Measurements from ENCODE around the gene MADD. TPM values are rescaled to one million over a fixed set of nuclear protein-coding genes. Genes with fewer than 3 reads are reported as not detected.

The MADD gene
- total RNA-seq, 1 experiment from 2014 or later: 132 TPM

DNA sequence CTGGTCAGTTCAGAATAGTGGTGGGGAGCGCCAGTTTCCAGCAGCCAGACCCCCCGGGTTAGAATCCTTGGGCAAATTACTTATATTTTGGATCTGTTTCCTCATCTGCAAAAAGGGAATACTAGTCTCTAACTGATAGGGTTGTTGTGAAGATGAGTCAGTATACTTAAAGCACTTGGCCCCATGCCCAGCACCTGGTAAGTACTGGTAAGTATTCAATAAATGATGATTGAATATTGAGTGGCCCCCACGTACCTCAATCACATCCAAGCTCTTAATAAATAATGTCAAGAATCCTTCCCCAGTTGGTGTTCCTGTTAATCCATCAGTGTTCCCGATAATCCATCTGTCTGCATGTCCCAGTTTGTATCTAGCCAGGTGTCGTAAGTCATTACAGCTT lies 33.5 kb upstream of the MADD start:
- H3K4me3 ChIP-seq (ENCODE audit: low read depth, low read length, poor library complexity, severe bottlenecking): no peak overlapping the region
- ChIA-PET CTCF (interaction anchor here (0.6 to 0.9 kb wide), 2 partner anchors 12 to 160 kb away, joined by 5 to 6 read pairs; partner anchors contain the start of gene ACP2), POLR2A (ENCODE audit: low non-redundant PET) (interaction anchor here (0.6 to 0.7 kb wide), 4 partner anchors 20 to 345 kb away, joined by 3 to 10 read pairs (median 6); no protein-coding TSS in a partner anchor)
- peak overlapping the region; percentile 47 for H3K27ac ChIP-seq (ENCODE audit: low read depth, low read length, poor library complexity, severe bottlenecking)
- H3K27me3 ChIP-seq (replicated peaks; ENCODE audit: insufficient read depth, low read depth, low read length, poor library complexity): no peaks in the 10 kb centered on the region
- TF ChIP-seq, protein P1, sequence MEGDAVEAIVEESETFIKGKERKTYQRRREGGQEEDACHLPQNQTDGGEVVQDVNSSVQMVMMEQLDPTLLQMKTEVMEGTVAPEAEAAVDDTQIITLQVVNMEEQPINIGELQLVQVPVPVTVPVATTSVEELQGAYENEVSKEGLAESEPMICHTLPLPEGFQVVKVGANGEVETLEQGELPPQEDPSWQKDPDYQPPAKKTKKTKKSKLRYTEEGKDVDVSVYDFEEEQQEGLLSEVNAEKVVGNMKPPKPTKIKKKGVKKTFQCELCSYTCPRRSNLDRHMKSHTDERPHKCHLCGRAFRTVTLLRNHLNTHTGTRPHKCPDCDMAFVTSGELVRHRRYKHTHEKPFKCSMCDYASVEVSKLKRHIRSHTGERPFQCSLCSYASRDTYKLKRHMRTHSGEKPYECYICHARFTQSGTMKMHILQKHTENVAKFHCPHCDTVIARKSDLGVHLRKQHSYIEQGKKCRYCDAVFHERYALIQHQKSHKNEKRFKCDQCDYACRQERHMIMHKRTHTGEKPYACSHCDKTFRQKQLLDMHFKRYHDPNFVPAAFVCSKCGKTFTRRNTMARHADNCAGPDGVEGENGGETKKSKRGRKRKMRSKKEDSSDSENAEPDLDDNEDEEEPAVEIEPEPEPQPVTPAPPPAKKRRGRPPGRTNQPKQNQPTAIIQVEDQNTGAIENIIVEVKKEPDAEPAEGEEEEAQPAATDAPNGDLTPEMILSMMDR (conservative IDR thresholded peaks at IDR 0.05; ENCODE audit: low read depth, low read length): no peak
- TF ChIP-seq EZH2 (IDR thresholded peaks at IDR 0.05; ENCODE audit: borderline replicate concordance, low read depth, low read length, poor library complexity, severe bottlenecking): no peak
- peaks cover 14% of the 10 kb centered on the region for H3K4me1 ChIP-seq (ENCODE audit: insufficient read depth, low read length, poor library complexity, severe bottlenecking)
- intact Hi-C loops (cut with micrococcal nuclease; ENCODE audit: unreplicated experiment): no loop called here
- DNase-seq (ENCODE audit: low spot score): peak; percentile 84
- H3K36me3 ChIP-seq (ENCODE audit: insufficient read depth, low read length, poor library complexity, severe bottlenecking): peaks cover 48% of the 10 kb centered on the region
- no peaks in the 10 kb centered on the region for H3K9me3 ChIP-seq (ENCODE audit: low read depth, low read length, poor library complexity, severe bottlenecking)
- TSS peak; percentile 19 for BruUV-seq (replicated peaks)

DNA sequence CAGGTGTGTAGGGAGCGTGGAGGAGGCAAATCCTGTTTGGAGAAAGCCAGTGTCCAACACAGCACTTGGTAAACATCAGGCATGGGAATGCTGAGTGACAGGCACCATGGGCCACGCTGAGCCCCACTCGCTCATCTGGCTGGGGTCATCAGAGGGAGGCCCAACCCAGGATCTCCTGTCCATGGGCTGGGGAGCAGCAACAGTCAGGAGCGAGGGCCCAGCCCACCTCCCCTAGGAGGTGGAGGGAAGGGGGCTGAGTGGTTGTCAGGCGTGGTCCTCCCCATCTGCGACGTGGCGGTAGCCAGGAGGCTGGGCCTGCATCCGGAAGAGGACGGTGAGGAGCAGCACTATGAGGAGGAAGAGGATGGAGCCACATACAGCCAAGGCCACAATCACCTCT lies 30.1 kb upstream of the MADD start:
- no peak for DNase-seq (ENCODE audit: low spot score)
- H3K4me1 ChIP-seq (ENCODE audit: insufficient read depth, low read length, poor library complexity, severe bottlenecking): peaks cover 14% of the 10 kb centered on the region
- no peak overlapping the region for H3K4me3 ChIP-seq (ENCODE audit: low read depth, low read length, poor library complexity, severe bottlenecking)
- no TSS peak for BruUV-seq (replicated peaks)
- no peaks in the 10 kb centered on the region for H3K27me3 ChIP-seq (replicated peaks; ENCODE audit: insufficient read depth, low read depth, low read length, poor library complexity)
- no peak for TF ChIP-seq EZH2 (IDR thresholded peaks at IDR 0.05; ENCODE audit: borderline replicate concordance, low read depth, low read length, poor library complexity, severe bottlenecking)
- TF ChIP-seq, protein P1 (conservative IDR thresholded peaks at IDR 0.05; ENCODE audit: low read depth, low read length): no peak
- H3K36me3 ChIP-seq (ENCODE audit: insufficient read depth, low read length, poor library complexity, severe bottlenecking): peaks cover 74% of the 10 kb centered on the region
- ChIA-PET CTCF (interaction anchor here (0.7 kb wide), 1 partner anchor 26 kb away, joined by 3 read pairs; no protein-coding TSS in a partner anchor), POLR2A (ENCODE audit: low non-redundant PET) (no interaction called here)
- no peaks in the 10 kb centered on the region for H3K9me3 ChIP-seq (ENCODE audit: low read depth, low read length, poor library complexity, severe bottlenecking)
- intact Hi-C loops (cut with micrococcal nuclease; ENCODE audit: unreplicated experiment): no loop called here
- H3K27ac ChIP-seq (ENCODE audit: low read depth, low read length, poor library complexity, severe bottlenecking): no peak overlapping the region

DNA sequence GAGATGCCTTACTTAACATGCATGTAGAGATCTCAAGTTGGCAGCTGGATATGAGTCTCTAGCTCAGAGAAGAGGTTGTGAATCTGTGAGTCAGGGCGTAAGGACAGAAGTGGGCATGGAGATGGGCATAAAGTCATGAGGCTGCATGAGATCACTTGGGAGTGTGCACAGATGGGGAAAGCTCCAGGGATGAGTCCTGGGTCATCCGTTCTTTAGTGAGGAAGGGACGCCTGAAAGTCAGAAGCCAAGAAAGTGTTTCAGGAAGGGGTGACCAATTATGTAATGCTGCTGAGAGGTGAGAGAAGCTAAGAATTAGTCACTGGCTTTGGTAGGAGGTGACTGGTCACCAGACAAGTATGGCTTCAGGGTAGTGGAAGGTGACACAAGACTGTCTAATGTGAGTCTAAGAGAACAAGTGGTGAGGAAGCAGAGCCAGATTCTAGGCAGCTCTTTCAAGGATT lies 28.1 kb upstream of the MADD start:
- DNase-seq (ENCODE audit: low spot score): no peak
- no peaks in the 10 kb centered on the region for H3K9me3 ChIP-seq (ENCODE audit: low read depth, low read length, poor library complexity, severe bottlenecking)
- CTCF ChIA-PET: no interaction called here
- no peak overlapping the region for H3K27ac ChIP-seq (ENCODE audit: low read depth, low read length, poor library complexity, severe bottlenecking)
- peaks cover 3% of the 10 kb centered on the region for H3K4me1 ChIP-seq (ENCODE audit: insufficient read depth, low read length, poor library complexity, severe bottlenecking)
- H3K4me3 ChIP-seq (ENCODE audit: low read depth, low read length, poor library complexity, severe bottlenecking): no peak overlapping the region
- peaks cover 82% of the 10 kb centered on the region for H3K36me3 ChIP-seq (ENCODE audit: insufficient read depth, low read length, poor library complexity, severe bottlenecking)
- H3K27me3 ChIP-seq (replicated peaks; ENCODE audit: insufficient read depth, low read depth, low read length, poor library complexity): no peaks in the 10 kb centered on the region
- intact Hi-C loops (cut with micrococcal nuclease; ENCODE audit: unreplicated experiment): no loop called here
- no TSS peak for BruUV-seq (replicated peaks)
- no peak for TF ChIP-seq EZH2 (IDR thresholded peaks at IDR 0.05; ENCODE audit: borderline replicate concordance, low read depth, low read length, poor library complexity, severe bottlenecking)
- TF ChIP-seq, protein P1 (conservative IDR thresholded peaks at IDR 0.05; ENCODE audit: low read depth, low read length): no peak
- POLR2A ChIA-PET (ENCODE audit: low non-redundant PET): no interaction called here

All from A673 (cell line).